Ishikawa (cell line): Measurements from ENCODE around the gene ACAP2.

ENCODE experiments used
- MAX ChIP-seq: IDR thresholded peaks from 2 replicates; pipeline ENCODE4 v1.6.1; 2012
- NFIC ChIP-seq: IDR thresholded peaks from 2 replicates; pipeline ENCODE4 v1.6.1; 2012
- RAD21 ChIP-seq: IDR thresholded peaks from 2 replicates; pipeline ENCODE4 v1.6.1; 2012; ENCODE audit warnings: low read depth
- REST ChIP-seq: IDR thresholded peaks from 2 replicates; pipeline ENCODE4 v1.6.1; 2012; ENCODE audit warnings: low read depth, mild to moderate bottlenecking
- TAF1 ChIP-seq: IDR thresholded peaks from 2 replicates; pipeline ENCODE4 v1.6.1; 2012; ENCODE audit warnings: low read depth, mild to moderate bottlenecking
- TCF12 ChIP-seq: IDR thresholded peaks from 2 replicates; pipeline ENCODE4 v1.6.1; 2012; ENCODE audit warnings: low read depth
- TEAD4 ChIP-seq: IDR thresholded peaks from 2 replicates; pipeline ENCODE4 v1.6.1; 2012

DNA sequence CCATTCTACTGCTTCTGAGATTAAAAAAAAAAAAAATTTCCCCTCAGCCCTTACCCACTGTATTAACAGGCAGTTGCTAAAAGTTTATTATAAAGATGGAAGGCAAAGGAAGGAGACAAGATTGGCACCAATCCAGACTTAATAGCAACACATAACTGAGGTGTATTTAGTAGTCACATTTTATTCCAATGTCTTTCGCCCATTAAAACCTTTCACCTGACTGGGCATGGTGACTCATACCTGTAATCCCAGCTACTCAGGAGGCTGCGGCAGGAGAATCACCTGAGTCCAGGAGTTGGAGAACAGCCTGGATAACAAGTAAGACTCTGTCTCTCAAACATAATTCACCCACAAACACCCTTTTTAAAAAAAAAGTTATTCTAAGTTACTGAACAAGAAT, 4.4 kb downstream of the ACAP2 start:
- TF ChIP-seq TAF1 (no peak), NFIC (peak; percentile 76), TCF12 (no peak), REST (no peak), RAD21 (no peak), MAX (no peak), TEAD4 (no peak)
